ENCODE measurements around the gene HPSE2. TPM values are rescaled to one million over a fixed set of nuclear protein-coding genes. Genes with fewer than 3 reads are reported as not detected.

The HPSE2 gene
- total RNA-seq, 1 experiment from 2014 or later: not detected

DNA sequence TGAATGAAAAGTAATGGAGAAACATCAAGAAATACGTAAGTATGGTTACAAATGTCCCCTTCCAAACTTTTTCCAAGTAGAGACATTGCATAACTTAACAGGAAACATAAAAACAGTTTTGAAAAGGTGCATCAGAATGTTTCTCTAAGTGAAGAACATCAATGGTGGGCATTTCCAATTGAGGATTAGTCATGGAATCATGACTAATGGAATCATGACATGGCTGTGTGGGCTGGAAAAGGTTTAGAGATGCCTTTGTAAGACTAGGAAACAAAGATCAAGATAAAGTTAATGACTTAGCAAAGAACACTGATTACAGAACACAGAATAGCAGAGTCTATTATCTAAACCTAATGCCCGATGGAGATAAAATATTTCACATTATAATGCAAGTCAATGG lies 272.0 kb downstream of the HPSE2 start:
- ChIA-PET POLR2A (no interaction called here), CTCF (no interaction called here)
- no peak overlapping the region for H3K4me3 ChIP-seq (ENCODE audit: low read depth, low read length)
- H3K36me3 ChIP-seq (ENCODE audit: control insufficient read depth, insufficient read depth, low read length): no peaks in the 10 kb centered on the region
- no TSS peak for BruUV-seq (replicated peaks)
- H3K9me3 ChIP-seq: peaks cover 6% of the 10 kb centered on the region; the same call in 1 of the 2 replicates
- DNase-seq: no peak
- peaks cover 7% of the 10 kb centered on the region for H3K9me3 Mint-ChIP-seq (ENCODE audit: unreplicated experiment)
- no peaks in the 10 kb centered on the region for H3K36me3 Mint-ChIP-seq (ENCODE audit: insufficient read depth, unreplicated experiment)
- H3K4me1 Mint-ChIP-seq (ENCODE audit: low read depth, unreplicated experiment): peaks cover 6% of the 10 kb centered on the region
- intact Hi-C loops (cut with micrococcal nuclease; ENCODE audit: unreplicated experiment): no loop called here
- no peak overlapping the region for H3K4me3 Mint-ChIP-seq (ENCODE audit: unreplicated experiment)
- no peaks in the 10 kb centered on the region for H3K4me1 ChIP-seq
- TF ChIP-seq, protein P1, sequence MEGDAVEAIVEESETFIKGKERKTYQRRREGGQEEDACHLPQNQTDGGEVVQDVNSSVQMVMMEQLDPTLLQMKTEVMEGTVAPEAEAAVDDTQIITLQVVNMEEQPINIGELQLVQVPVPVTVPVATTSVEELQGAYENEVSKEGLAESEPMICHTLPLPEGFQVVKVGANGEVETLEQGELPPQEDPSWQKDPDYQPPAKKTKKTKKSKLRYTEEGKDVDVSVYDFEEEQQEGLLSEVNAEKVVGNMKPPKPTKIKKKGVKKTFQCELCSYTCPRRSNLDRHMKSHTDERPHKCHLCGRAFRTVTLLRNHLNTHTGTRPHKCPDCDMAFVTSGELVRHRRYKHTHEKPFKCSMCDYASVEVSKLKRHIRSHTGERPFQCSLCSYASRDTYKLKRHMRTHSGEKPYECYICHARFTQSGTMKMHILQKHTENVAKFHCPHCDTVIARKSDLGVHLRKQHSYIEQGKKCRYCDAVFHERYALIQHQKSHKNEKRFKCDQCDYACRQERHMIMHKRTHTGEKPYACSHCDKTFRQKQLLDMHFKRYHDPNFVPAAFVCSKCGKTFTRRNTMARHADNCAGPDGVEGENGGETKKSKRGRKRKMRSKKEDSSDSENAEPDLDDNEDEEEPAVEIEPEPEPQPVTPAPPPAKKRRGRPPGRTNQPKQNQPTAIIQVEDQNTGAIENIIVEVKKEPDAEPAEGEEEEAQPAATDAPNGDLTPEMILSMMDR (IDR thresholded peaks at IDR 0.05; ENCODE audit: insufficient read depth in 1 of 2, low read depth in 1 of 2, low read length in 1 of 2, severe bottlenecking in 1 of 2, unreplicated experiment in 1 of 2): no peak
- H3K27ac Mint-ChIP-seq (ENCODE audit: unreplicated experiment): no peak overlapping the region
- H3K27me3 Mint-ChIP-seq (ENCODE audit: insufficient read depth, unreplicated experiment): no peaks in the 10 kb centered on the region
- H3K27me3 ChIP-seq (replicated peaks; ENCODE audit: control insufficient read depth, insufficient read depth, low read length): no peaks in the 10 kb centered on the region

DNA sequence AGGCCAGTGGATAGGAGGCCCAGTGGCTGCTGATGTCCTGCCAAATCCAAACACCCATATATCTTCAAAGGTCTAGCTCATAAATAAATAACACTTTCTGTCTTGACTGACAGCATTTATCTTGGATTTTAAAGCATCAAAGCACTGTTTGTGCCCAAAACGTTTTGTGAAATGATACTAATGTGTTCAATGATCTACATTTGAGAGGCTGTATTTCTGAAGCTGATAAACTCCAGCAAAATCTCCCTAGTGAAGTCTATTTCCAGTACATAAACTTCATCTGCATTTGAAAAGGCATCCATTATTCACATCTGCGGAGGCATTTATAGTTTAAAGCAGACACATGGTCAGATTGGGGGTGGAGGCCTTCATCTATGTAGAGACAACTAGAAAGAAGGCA lies 276.3 kb downstream of the HPSE2 start:
- Mint-ChIP-seq H3K27ac (ENCODE audit: unreplicated experiment) (no peak overlapping the region), H3K9me3 (ENCODE audit: unreplicated experiment) (peaks cover 12% of the 10 kb centered on the region), H3K4me3 (ENCODE audit: unreplicated experiment) (no peak overlapping the region), H3K36me3 (ENCODE audit: insufficient read depth, unreplicated experiment) (no peaks in the 10 kb centered on the region), H3K4me1 (ENCODE audit: low read depth, unreplicated experiment) (peaks cover 6% of the 10 kb centered on the region), H3K27me3 (ENCODE audit: insufficient read depth, unreplicated experiment) (no peaks in the 10 kb centered on the region)
- ChIA-PET POLR2A (no interaction called here), CTCF (no interaction called here)
- no TSS peak for BruUV-seq (replicated peaks)
- Histone ChIP-seq H3K4me3 (ENCODE audit: low read depth, low read length) (no peak overlapping the region), H3K9me3 (no peaks in the 10 kb centered on the region), H3K36me3 (ENCODE audit: control insufficient read depth, insufficient read depth, low read length) (no peaks in the 10 kb centered on the region), H3K27me3 (replicated peaks; ENCODE audit: control insufficient read depth, insufficient read depth, low read length) (no peaks in the 10 kb centered on the region), H3K4me1 (no peaks in the 10 kb centered on the region; the same call in 1 of the 2 replicates)
- intact Hi-C loops (cut with micrococcal nuclease; ENCODE audit: unreplicated experiment): no loop called here
- TF ChIP-seq, protein P1 (IDR thresholded peaks at IDR 0.05; ENCODE audit: insufficient read depth in 1 of 2, low read depth in 1 of 2, low read length in 1 of 2, severe bottlenecking in 1 of 2, unreplicated experiment in 1 of 2): no peak
- DNase-seq: no peak

DNA sequence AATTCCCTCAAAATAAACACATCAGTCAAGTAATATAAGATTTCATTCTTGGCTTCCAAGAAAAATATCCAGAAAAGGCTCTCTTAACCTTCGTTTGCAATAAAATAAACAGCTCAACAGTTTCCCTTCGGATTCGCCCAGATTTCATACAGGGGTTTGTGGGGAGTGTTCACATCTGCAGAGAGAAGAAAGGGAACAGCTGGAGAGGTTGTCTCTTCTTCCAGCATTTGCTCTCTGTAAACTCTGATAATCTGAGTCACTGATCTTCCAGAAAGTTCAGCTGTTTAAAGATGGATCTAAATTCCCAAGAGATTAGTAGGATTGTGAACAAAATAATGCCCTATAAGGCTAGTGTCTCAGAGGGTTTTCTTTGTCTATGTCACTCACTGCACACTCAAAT lies 277.9 kb downstream of the HPSE2 start:
- DNase-seq: no peak
- TF ChIP-seq, protein P1 (IDR thresholded peaks at IDR 0.05; ENCODE audit: insufficient read depth in 1 of 2, low read depth in 1 of 2, low read length in 1 of 2, severe bottlenecking in 1 of 2, unreplicated experiment in 1 of 2): no peak
- no peaks in the 10 kb centered on the region; the same call in 1 of the 2 replicates for H3K4me1 ChIP-seq
- H3K27me3 Mint-ChIP-seq (ENCODE audit: insufficient read depth, unreplicated experiment): no peaks in the 10 kb centered on the region
- H3K27me3 ChIP-seq (replicated peaks; ENCODE audit: control insufficient read depth, insufficient read depth, low read length): no peaks in the 10 kb centered on the region
- CTCF ChIA-PET: no interaction called here
- no peak overlapping the region for H3K4me3 Mint-ChIP-seq (ENCODE audit: unreplicated experiment)
- no peaks in the 10 kb centered on the region for H3K36me3 ChIP-seq (ENCODE audit: control insufficient read depth, insufficient read depth, low read length)
- no peaks in the 10 kb centered on the region for H3K36me3 Mint-ChIP-seq (ENCODE audit: insufficient read depth, unreplicated experiment)
- no peaks in the 10 kb centered on the region for H3K4me1 Mint-ChIP-seq (ENCODE audit: low read depth, unreplicated experiment)
- POLR2A ChIA-PET: interaction anchor here (1.0 kb wide), 1 partner anchor 434 kb away, joined by 3 read pairs; no protein-coding TSS in a partner anchor
- no peak overlapping the region for H3K27ac Mint-ChIP-seq (ENCODE audit: unreplicated experiment)
- intact Hi-C loops (cut with micrococcal nuclease; ENCODE audit: unreplicated experiment): no loop called here
- H3K4me3 ChIP-seq (ENCODE audit: low read depth, low read length): no peak overlapping the region
- no peaks in the 10 kb centered on the region for H3K9me3 ChIP-seq
- H3K9me3 Mint-ChIP-seq (ENCODE audit: unreplicated experiment): peaks cover 8% of the 10 kb centered on the region
- BruUV-seq (replicated peaks): no TSS peak

Measured in Caco-2 (cell line).